GM18951 (cell line): Measurements from ENCODE around the gene GNG8.

Source experiments
- POLR2A ChIP-seq: IDR thresholded peaks from 4 replicates; pipeline ENCODE4 v1.6.1; 2011; ENCODE audit warnings: mild to moderate bottlenecking; ENCODE audit not compliant: insufficient read length, insufficient read depth; ENCODE audit errors: extremely low read depth
- in situ Hi-C: fragments of 300-500 bp; cut with MboI; formaldehyde crosslinking; loops from one replicate; pipeline ENCODE4 v1.12.0; 2022; ENCODE audit warnings: low sequenced_read_pairs, mixed read lengths, inconsistent platforms; ENCODE audit not compliant: unreplicated experiment

GNG8 gene

DNA sequence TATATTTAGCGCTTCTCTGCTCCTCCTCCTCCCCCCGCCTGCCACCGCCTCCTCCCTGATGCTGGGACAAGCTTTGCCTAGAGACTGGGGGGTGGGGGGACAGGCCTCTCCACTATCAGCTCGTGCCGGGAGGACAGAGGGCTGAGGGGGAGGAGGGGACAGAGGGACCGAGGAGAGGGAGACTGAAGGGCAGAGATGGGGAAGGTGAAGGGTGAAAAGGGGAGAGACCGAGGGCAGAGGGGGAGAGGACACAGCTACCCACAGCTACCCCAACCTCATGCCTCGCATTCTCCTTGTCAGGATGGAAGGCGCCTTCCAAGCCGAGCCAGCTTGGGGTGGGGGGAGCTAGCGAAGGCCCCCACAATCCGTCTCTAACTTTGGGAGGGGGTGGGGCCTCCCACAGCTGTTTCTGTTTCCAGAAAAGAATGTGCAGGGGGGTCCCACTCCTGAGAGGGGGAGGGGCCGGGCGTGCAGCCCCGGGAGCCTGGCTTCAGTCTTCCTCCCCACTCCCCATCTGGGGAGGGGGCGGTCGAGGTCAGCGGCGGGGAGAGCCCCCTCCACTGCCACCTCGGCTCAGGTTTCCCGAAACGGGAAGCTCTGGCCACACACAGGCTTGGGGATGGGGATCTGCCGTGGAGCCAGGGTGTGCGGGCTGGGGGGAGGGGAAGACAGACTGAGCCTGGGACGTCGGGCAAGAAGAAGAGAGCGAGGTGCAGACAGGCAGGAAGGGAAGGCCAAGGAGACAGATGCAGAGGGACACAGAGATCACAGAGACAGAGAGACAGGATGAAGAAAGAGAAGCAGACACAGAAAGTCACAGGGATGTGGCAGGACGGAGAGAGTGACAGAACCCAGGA lies 23.4 kb upstream of the GNG8 start:
- in situ Hi-C loops, result loop anchor here (25.0 kb wide), 1 partner anchor 122 kb away; no protein-coding TSS in a partner anchor
- TF ChIP-seq POLR2A, result no peak

GRCh38 chr19:46656541-46656940 lies 20.5 kb upstream of the GNG8 start:
- in situ Hi-C loops, result loop anchor here (25.0 kb wide), 1 partner anchor 119 kb away; no protein-coding TSS in a partner anchor
- TF ChIP-seq POLR2A, result no peak

DNA sequence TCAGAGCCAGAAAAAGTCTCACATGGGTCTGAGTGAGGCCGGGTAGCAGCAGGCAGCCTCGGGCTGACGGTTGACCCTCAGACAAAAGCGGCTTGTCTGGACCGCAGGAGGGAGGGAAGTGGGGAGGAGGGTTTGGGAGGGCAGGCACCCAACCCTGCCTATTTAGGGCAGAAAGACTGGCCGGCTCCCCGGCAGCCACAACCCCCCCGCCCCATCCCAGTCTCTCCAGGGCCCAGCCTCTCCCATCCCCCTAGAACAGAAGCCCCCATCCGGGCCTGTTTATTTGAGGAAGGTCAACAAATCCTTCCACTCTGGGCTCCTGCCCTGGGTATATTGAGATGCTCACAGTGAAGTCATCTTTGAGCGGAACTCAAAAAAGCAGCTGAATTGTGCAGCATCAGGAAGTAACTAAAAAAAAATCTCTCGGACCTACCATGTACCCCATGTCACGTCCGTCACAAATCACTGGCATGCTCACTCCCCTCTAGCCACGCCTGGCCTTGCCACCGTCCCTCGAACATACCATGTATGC lies 18.7 kb upstream of the GNG8 start:
- TF ChIP-seq POLR2A, result no peak
- in situ Hi-C loops, result loop anchor here (25.0 kb wide), 1 partner anchor 117 kb away; no protein-coding TSS in a partner anchor

DNA sequence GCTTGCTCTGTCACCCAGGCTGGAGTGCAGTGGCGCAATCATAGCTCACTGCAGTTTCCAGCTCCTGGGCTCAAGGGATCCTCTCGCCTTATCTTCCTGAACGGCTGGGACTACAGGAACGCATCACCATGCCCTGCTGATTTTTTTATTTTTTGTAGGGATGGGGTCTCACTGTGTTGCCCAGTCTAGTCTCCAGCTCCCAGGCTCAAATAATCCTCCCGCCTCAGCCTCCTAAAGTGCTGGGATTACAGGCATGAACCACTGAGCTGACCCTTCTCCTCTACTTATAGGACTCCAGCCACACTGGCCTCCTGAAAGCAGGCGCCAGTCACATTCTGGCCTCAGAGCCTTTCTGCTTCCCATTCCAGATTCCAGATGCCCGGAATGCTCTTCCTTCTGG lies 14.4 kb upstream of the GNG8 start:
- in situ Hi-C loops, result loop anchor here (25.0 kb wide), 1 partner anchor 113 kb away; no protein-coding TSS in a partner anchor
- no peak for TF ChIP-seq POLR2A

- in situ Hi-C loops, result no loop called here
- no peak for TF ChIP-seq POLR2A
Measured at GRCh38 chr19:46648961-46649960, 13.3 kb upstream of the GNG8 start.

- in situ Hi-C loops, result no loop called here
Measured at GRCh38 chr19:46648060-46648960, 12.3 kb upstream of the GNG8 start.

GRCh38 chr19:46646402-46646801 lies 10.4 kb upstream of the GNG8 start:
- in situ Hi-C loops, result no loop called here

More at GRCh38 chr19:46648060-46648960, 12.3 kb upstream of the GNG8 start:
- no peak for TF ChIP-seq POLR2A

GRCh38 chr19:46644720-46645119 lies 8.7 kb upstream of the GNG8 start:
- TF ChIP-seq POLR2A, result no peak
- in situ Hi-C loops, result no loop called here

More at GRCh38 chr19:46646402-46646801, 10.4 kb upstream of the GNG8 start:
- TF ChIP-seq POLR2A, result no peak

DNA sequence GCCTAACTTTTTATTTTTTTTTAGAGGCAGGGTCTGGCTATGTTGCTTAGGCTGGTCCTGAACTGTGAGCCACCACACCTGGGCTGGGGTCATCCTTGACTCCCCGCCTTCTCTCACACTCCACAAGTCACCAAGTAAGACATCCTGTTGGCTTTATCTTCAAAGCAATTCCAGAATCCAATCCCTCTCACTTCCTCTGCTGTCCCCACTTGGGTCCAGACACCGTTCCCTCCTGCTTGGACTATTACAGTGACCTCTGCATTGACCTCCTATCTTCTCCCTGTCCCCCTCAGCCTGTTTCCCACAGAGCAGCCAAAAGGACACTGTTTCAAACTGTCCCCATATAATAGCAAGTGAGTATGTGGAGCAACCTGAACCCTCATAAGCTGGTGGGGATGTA lies 4.7 kb upstream of the GNG8 start:
- in situ Hi-C loops, result no loop called here
- no peak for TF ChIP-seq POLR2A

DNA sequence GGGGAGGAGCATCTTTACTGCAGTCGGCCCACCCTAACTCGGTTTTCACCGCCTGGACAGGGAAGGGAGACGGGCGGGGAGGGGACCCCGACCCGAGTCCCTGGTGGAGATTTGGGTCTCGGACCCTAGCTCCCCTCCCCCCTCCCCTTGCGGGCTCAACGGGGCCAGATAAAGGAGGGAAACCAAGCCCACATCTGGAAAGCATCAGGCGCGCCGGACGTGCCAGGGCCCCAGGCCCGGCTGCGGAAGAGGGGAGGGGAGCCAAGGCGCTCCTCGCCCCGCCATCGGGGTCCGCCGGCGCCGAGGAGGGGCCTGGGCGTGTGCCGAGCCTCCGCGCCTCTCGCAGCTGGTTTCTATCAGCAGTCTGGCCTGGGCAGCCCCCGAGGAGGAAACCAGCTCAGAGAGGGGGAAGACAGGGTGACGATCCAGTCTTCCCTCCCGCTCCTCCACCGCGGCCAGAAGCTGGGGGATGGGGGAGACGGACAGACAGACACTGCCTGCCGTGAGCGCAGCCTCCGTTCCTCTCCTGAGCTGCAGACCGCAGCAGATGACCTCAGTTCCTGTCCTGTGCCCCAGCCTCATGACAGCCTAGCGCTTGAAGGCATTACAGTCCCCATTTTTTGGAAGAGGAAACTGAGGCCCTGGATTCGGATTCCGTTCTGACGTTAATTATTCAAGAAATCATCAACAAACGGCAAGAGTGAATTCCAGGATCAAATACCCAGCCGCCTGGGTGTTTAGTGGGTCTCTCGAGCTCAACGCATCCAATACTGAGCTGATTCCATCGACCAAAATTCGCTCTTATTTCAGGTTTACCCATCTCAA lies 3.6 kb upstream of the GNG8 start:
- TF ChIP-seq POLR2A, result no peak
- in situ Hi-C loops, result no loop called here

DNA sequence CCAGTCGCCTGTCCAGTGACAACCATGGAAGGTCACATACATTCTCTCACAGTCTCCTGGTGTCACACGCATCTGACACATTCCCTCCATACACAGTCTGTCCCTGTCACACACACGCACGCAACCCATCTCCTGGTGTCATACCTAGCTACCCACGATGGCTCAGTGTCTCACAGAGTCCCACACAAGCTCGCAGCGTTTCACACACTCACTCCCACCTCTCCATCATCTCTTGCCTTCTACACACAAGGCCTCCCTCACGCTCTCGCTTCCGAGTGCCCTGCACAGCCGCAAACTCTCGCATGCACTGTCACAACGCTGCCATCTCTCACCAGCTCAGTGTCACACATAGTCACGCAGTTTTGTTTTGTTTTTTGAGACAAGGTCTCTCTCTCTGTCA lies 1.2 kb upstream of the GNG8 start:
- TF ChIP-seq POLR2A, result no peak
- in situ Hi-C loops, result no loop called here

DNA sequence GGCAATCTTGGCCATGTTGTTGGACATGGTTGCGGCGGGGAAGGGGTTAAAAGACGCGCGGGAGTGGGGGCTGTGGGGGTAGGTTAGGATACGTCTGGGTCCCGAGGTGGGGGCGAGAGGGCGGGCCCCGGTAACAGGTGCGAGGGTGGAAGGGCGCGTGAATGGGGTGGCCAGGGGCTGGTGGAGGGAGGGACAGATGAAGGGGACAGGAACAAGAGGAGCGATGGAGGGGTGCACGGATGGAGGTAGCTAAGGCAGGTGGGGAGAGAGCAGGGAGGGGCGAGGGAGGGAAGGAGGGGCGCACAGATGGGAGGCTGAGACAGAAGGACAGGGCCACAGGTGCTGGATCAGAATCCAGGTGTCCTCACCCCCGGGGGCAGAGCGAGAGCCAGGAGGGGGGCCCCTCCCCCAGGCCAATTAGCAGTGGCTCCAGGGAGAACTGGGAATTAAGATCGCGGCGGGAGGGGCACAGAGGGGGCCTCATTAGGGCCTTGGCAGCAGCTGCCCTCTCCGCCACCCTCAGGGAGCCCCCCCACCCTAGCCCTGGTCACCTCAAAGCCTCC lies 1.3 kb downstream of the GNG8 start:
- in situ Hi-C loops, result no loop called here
- no peak for TF ChIP-seq POLR2A
